Esophagus squamous epithelium (tissue), 4 donors: ENCODE measurements around the gene FZD10.

Experiments used
- CTCF ChIP-seq, 6 experiments: fragments of 450-650 bp in 4 of 6; fragments of 200-600 bp in 2 of 6; sonication (generic) in 2 of 6; IDR thresholded peaks; one replicate each; pipeline ENCODE4 v1.5.1; 2016 to 2019; ENCODE audit warnings: antibody characterized with exemption in 6 of 6, mild to moderate bottlenecking in 4 of 6, moderate library complexity in 4 of 6
- POLR2A ChIP-seq, 4 donors: fragments of 450-650 bp; IDR thresholded peaks; one replicate each; pipeline ENCODE4 v1.6.1; 2017; ENCODE audit warnings: antibody characterized with exemption in 4 of 4, mild to moderate bottlenecking in 4 of 4, moderate library complexity in 3 of 4

- no peak for TF ChIP-seq CTCF (IDR thresholded peaks at IDR 0.05)
- no peak for TF ChIP-seq POLR2A (IDR thresholded peaks at IDR 0.05)
Measured at GRCh38 chr12:130141105-130141504, 21.2 kb upstream of the FZD10 start.
